Ascending aorta (tissue), 2 donors: ENCODE data around the gene PHLDB1. TPM values are rescaled to one million over a fixed set of nuclear protein-coding genes. Genes with fewer than 3 reads are reported as not detected.
"Not testable (repeated sequence)": the region's sequence is repeated elsewhere in the genome, so short reads cannot be mapped to it uniquely, and the experiment has no call there.

Source experiments
- DNase-seq, 2 donors: peaks; one replicate each; pipeline ENCODE4 v3.0.0-alpha.2; 2019; ENCODE audit warnings: low spot score in 2 of 2
- H3K27ac ChIP-seq, 2 donors: fragments of 200-600 bp; sonication (generic); one replicate each; pipeline ENCODE4 v1.5.1; 2016 to 2017; ENCODE audit warnings: mild to moderate bottlenecking in 1 of 2
- H3K27me3 ChIP-seq: fragments of 200-600 bp; sonication (generic); one replicate; pipeline ENCODE4 v1.5.1; 2017
- H3K36me3 ChIP-seq, 2 donors: fragments of 200-600 bp; sonication (generic); one replicate each; pipeline ENCODE4 v1.5.1; 2016
- H3K4me1 ChIP-seq, 2 donors: fragments of 200-600 bp; sonication (generic); one replicate each; pipeline ENCODE4 v1.5.1; 2016 to 2017; ENCODE audit warnings: mild to moderate bottlenecking in 1 of 2
- H3K4me3 ChIP-seq, 2 donors: fragments of 200-600 bp; sonication (generic); one replicate each; pipeline ENCODE4 v1.5.1; 2016 to 2017; ENCODE audit warnings: mild to moderate bottlenecking in 1 of 2
- H3K9me3 ChIP-seq, 2 donors: fragments of 200-600 bp; sonication (generic); one replicate each; pipeline ENCODE4 v1.5.1; 2016
- intact Hi-C: fragments of 100-400 bp; cut with DNase I; formaldehyde crosslinking; loops from one replicate; pipeline ENCODE4 v1.15.1; 2023
- total RNA-seq: library from RNA; depleted of rRNA; stranded (reverse); fragments of >200 nt; gene quantifications from one replicate; pipeline ENCODE4 v1.1.0, GENCODE V29; 2016
- TF ChIP-seq, protein P1 (sequence below), 3 experiments: fragments of 200-600 bp in 2 of 3; fragments of 450-650 bp in 1 of 3; sonication (generic) in 2 of 3; IDR thresholded peaks; one replicate each; pipeline ENCODE4 v1.5.1; 2016 to 2019; ENCODE audit warnings: antibody characterized with exemption in 3 of 3, mild to moderate bottlenecking in 1 of 3, moderate library complexity in 1 of 3

PHLDB1 gene
- total RNA-seq, 1 donor from 2014 or later = 200 TPM

GRCh38 chr11:118608360-118609227, 1.2 kb downstream of the PHLDB1 start:
- intact Hi-C loops = loop anchor here (1.0 to 2.0 kb wide), 4 partner anchors 13 to 50 kb away; partner anchors contain the start of gene IFT46
- H3K9me3 ChIP-seq = no peaks in the 10 kb centered on the region
- H3K4me3 ChIP-seq = peak overlapping the region; percentile 77
- H3K36me3 ChIP-seq = peaks cover under 1 to 3% of the 10 kb centered on the region in 2 donors
- H3K27ac ChIP-seq = peak overlapping the region; percentile 94 to 99
- peak in 1 of 2 donors; percentile 94 for DNase-seq
- peaks cover 14 to 61% of the 10 kb centered on the region in 2 donors for H3K4me1 ChIP-seq
- TF ChIP-seq, protein P1, sequence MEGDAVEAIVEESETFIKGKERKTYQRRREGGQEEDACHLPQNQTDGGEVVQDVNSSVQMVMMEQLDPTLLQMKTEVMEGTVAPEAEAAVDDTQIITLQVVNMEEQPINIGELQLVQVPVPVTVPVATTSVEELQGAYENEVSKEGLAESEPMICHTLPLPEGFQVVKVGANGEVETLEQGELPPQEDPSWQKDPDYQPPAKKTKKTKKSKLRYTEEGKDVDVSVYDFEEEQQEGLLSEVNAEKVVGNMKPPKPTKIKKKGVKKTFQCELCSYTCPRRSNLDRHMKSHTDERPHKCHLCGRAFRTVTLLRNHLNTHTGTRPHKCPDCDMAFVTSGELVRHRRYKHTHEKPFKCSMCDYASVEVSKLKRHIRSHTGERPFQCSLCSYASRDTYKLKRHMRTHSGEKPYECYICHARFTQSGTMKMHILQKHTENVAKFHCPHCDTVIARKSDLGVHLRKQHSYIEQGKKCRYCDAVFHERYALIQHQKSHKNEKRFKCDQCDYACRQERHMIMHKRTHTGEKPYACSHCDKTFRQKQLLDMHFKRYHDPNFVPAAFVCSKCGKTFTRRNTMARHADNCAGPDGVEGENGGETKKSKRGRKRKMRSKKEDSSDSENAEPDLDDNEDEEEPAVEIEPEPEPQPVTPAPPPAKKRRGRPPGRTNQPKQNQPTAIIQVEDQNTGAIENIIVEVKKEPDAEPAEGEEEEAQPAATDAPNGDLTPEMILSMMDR (IDR thresholded peaks at IDR 0.05) = no peak
- H3K27me3 ChIP-seq = no peaks in the 10 kb centered on the region

DNA sequence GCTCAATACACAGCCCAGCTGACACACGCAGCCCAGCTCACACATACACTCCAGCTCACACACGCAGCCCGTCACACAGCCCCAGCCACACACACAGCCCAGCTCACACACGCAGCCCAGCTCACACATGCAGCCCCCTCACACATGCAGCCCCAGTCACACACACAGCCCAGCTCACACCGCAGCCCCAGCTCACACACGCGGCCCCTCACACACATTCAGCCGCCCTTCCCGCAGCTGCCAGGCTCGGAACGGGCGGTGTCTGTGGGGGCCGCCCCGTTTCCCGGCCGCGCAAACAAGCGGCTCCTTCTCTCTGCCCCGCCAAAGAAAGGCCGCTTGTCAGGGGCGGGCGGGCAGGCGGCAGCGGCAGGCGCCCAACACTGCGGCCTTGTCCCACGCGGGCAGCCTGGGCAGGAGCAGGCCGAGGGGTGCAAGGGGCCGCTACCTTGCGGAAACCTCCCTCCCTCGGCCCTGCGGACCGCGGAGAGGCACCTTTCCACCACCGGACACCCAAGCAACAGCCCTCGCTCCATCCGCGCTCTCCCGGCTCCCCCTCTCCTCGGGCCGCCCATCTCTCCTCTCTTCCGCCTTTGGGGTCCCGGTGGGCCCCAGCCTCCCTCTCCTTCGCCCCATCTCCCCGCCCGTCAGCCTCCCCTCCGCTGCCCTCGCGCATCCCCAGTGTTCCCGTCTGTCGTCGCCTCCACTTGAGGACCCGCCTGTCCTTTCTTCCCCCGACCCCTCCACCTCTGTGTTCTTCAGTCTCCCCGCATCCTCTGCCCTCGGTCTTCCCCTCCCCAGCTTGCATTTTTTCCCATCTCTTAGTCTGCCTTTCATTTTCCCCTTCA, 2.2 kb downstream of the PHLDB1 start:
- no peaks in the 10 kb centered on the region for H3K27me3 ChIP-seq
- peak overlapping the region; percentile 94 to 99 for H3K27ac ChIP-seq
- TF ChIP-seq, protein P1 (IDR thresholded peaks at IDR 0.05) = no peak
- intact Hi-C loops = loop anchor here (2.0 kb wide), 4 partner anchors 15 to 49 kb away; partner anchors contain the start of gene IFT46
- peaks cover 14 to 58% of the 10 kb centered on the region in 2 donors for H3K4me1 ChIP-seq
- peak overlapping the region; percentile 77 for H3K4me3 ChIP-seq
- H3K36me3 ChIP-seq = peaks cover 11 to 13% of the 10 kb centered on the region in 2 donors
- no peaks in the 10 kb centered on the region for H3K9me3 ChIP-seq
- peak in 1 of 2 donors; percentile 70 for DNase-seq

- DNase-seq = peak in 1 of 2 donors; percentile 63
- Histone ChIP-seq H3K27me3 (no peaks in the 10 kb centered on the region), H3K27ac (peak overlapping the region; percentile 94 to 99), H3K9me3 (no peaks in the 10 kb centered on the region), H3K4me3 (peak overlapping the region; percentile 64 to 77), H3K36me3 (peaks cover 16 to 17% of the 10 kb centered on the region in 2 donors), H3K4me1 (peaks cover 12 to 52% of the 10 kb centered on the region in 2 donors)
- TF ChIP-seq, protein P1 (IDR thresholded peaks at IDR 0.05) = no peak
- intact Hi-C loops = loop anchor here (2.0 kb wide), 1 partner anchor 15 kb away; no protein-coding TSS in a partner anchor
Observed at GRCh38 chr11:118610225-118610772, 2.9 kb downstream of the PHLDB1 start.

- peaks cover 22 to 23% of the 10 kb centered on the region in 2 donors for H3K36me3 ChIP-seq
- peak in 1 of 2 donors; percentile 91 for DNase-seq
- H3K4me1 ChIP-seq = peaks cover 12 to 48% of the 10 kb centered on the region in 2 donors
- H3K27me3 ChIP-seq = no peaks in the 10 kb centered on the region
- peak overlapping the region; percentile 94 to 99 for H3K27ac ChIP-seq
- TF ChIP-seq, protein P1 (IDR thresholded peaks at IDR 0.05) = peak; percentile 82 to 94 (median 91)
- H3K4me3 ChIP-seq = peak overlapping the region; percentile 64 to 77
- intact Hi-C loops = loop anchor here (2.0 kb wide), 1 partner anchor 16 kb away; no protein-coding TSS in a partner anchor
- no peaks in the 10 kb centered on the region for H3K9me3 ChIP-seq
Observed at GRCh38 chr11:118610773-118611432, 3.5 kb downstream of the PHLDB1 start.

- peaks cover 12 to 45% of the 10 kb centered on the region in 2 donors for H3K4me1 ChIP-seq
- peak overlapping the region; percentile 94 to 99 for H3K27ac ChIP-seq
- H3K9me3 ChIP-seq, H3K27me3 ChIP-seq: not testable (repeated sequence)
- DNase-seq = peak in 1 of 2 donors; percentile 61
- peaks cover 27 to 29% of the 10 kb centered on the region in 2 donors for H3K36me3 ChIP-seq
- intact Hi-C loops = loop anchor here (2.0 kb wide), 1 partner anchor 17 kb away; no protein-coding TSS in a partner anchor
- H3K4me3 ChIP-seq = peak overlapping the region in 1 of 2 donors; percentile 77
Observed at GRCh38 chr11:118611433-118611795, 4.0 kb downstream of the PHLDB1 start.
